ENCODE measurements around the gene NGRN. TPM values are rescaled to one million over a fixed set of nuclear protein-coding genes. Genes with fewer than 3 reads are reported as not detected.

The NGRN gene

GRCh38 chr15:90318591-90318990, 53.1 kb downstream of the NGRN start:
- Histone ChIP-seq H3K9ac (ENCODE audit: low read length) (no peak overlapping the region), H2AK5ac (ENCODE audit: low read length, severe bottlenecking) (no peak overlapping the region), H2BK15ac (ENCODE audit: low read depth, poor library complexity, severe bottlenecking) (no peak overlapping the region), H3K36me3 (ENCODE audit: control insufficient read depth in 1 of 2, insufficient read depth in 2 of 2, low read depth in 1 of 2, low read length in 2 of 2) (no peaks in the 10 kb centered on the region), H4K8ac (ENCODE audit: low read length) (no peak overlapping the region), H3K27me3 (ENCODE audit: control insufficient read depth in 1 of 2, insufficient read depth in 1 of 2, low read length in 2 of 2) (no peaks in the 10 kb centered on the region), H2BK5ac (ENCODE audit: low read depth, low read length, poor library complexity, severe bottlenecking) (no peak overlapping the region), H3K4me3 (ENCODE audit: insufficient read depth in 1 of 2, low read depth in 1 of 2, low read length in 2 of 2) (no peak overlapping the region), H4K91ac (ENCODE audit: low read length) (no peak overlapping the region), H3K9me3 (ENCODE audit: control insufficient read depth, low read length) (no peaks in the 10 kb centered on the region), H2BK120ac (ENCODE audit: low read depth, low read length) (no peak overlapping the region), H3K4ac (ENCODE audit: low read depth in 1 of 2, low read length in 2 of 2) (no peak overlapping the region), H2BK12ac (ENCODE audit: low read length in 2 of 2) (no peak overlapping the region), H3K4me2 (ENCODE audit: low read length, poor library complexity, severe bottlenecking) (no peak overlapping the region), H3K23ac (ENCODE audit: low read length in 2 of 2) (no peak overlapping the region), H3K18ac (ENCODE audit: low read depth in 1 of 2, low read length in 2 of 2) (no peak overlapping the region), H2AFZ (ENCODE audit: low read depth, low read length) (no peak overlapping the region), H3K4me1 (ENCODE audit: control insufficient read depth, insufficient read depth, low read depth, low read length) (peaks cover 1% of the 10 kb centered on the region), H3K14ac (ENCODE audit: low read length in 2 of 2) (no peak overlapping the region), H3K27ac (ENCODE audit: low read length, poor library complexity, severe bottlenecking) (no peak overlapping the region), H3K79me1 (replicated peaks; ENCODE audit: low read length, poor library complexity, severe bottlenecking) (no peaks in the 10 kb centered on the region)
- 90% methylated on average over 4 of the region's 4 CpGs for WGBS
- no peak for DNase-seq

- Histone ChIP-seq H3K14ac (ENCODE audit: low read length in 2 of 2) (no peak overlapping the region), H2BK12ac (ENCODE audit: low read length in 2 of 2) (no peak overlapping the region), H2BK120ac (ENCODE audit: low read depth, low read length) (no peak overlapping the region), H3K36me3 (ENCODE audit: control insufficient read depth in 1 of 2, insufficient read depth in 2 of 2, low read depth in 1 of 2, low read length in 2 of 2) (no peaks in the 10 kb centered on the region), H3K9ac (ENCODE audit: low read length) (peak overlapping the region; percentile 71), H2BK15ac (ENCODE audit: low read depth, poor library complexity, severe bottlenecking) (peak overlapping the region; percentile 69), H3K4ac (ENCODE audit: low read depth in 1 of 2, low read length in 2 of 2) (no peak overlapping the region), H3K4me3 (ENCODE audit: insufficient read depth in 1 of 2, low read depth in 1 of 2, low read length in 2 of 2) (no peak overlapping the region), H3K4me1 (ENCODE audit: control insufficient read depth, insufficient read depth, low read depth, low read length) (peaks cover 1% of the 10 kb centered on the region), H3K79me1 (replicated peaks; ENCODE audit: low read length, poor library complexity, severe bottlenecking) (no peaks in the 10 kb centered on the region), H3K9me3 (ENCODE audit: control insufficient read depth, low read length) (no peaks in the 10 kb centered on the region), H2AFZ (ENCODE audit: low read depth, low read length) (no peak overlapping the region), H4K91ac (ENCODE audit: low read length) (no peak overlapping the region), H2BK5ac (ENCODE audit: low read depth, low read length, poor library complexity, severe bottlenecking) (no peak overlapping the region), H2AK5ac (ENCODE audit: low read length, severe bottlenecking) (no peak overlapping the region), H3K4me2 (ENCODE audit: low read length, poor library complexity, severe bottlenecking) (peak overlapping the region; percentile 71), H3K23ac (ENCODE audit: low read length in 2 of 2) (no peak overlapping the region), H3K27ac (ENCODE audit: low read length, poor library complexity, severe bottlenecking) (no peak overlapping the region), H4K8ac (ENCODE audit: low read length) (peak overlapping the region; percentile 77), H3K27me3 (ENCODE audit: control insufficient read depth in 1 of 2, insufficient read depth in 1 of 2, low read length in 2 of 2) (no peaks in the 10 kb centered on the region), H3K18ac (ENCODE audit: low read depth in 1 of 2, low read length in 2 of 2) (no peak overlapping the region)
- 7% methylated on average over 15 of the region's 17 CpGs for WGBS
- peak; percentile 89 for DNase-seq
Measured at GRCh38 chr15:90320062-90320884, 54.8 kb downstream of the NGRN start.

GRCh38 chr15:90320885-90321278, 55.4 kb downstream of the NGRN start:
- Histone ChIP-seq H3K4me1 (ENCODE audit: control insufficient read depth, insufficient read depth, low read depth, low read length) (peaks cover 1% of the 10 kb centered on the region), H2BK120ac (ENCODE audit: low read depth, low read length) (no peak overlapping the region), H3K14ac (ENCODE audit: low read length in 2 of 2) (no peak overlapping the region), H3K4me3 (ENCODE audit: insufficient read depth in 1 of 2, low read depth in 1 of 2, low read length in 2 of 2) (no peak overlapping the region), H2AFZ (ENCODE audit: low read depth, low read length) (no peak overlapping the region), H3K23ac (ENCODE audit: low read length in 2 of 2) (no peak overlapping the region), H2AK5ac (ENCODE audit: low read length, severe bottlenecking) (no peak overlapping the region), H3K27me3 (ENCODE audit: control insufficient read depth in 1 of 2, insufficient read depth in 1 of 2, low read length in 2 of 2) (no peaks in the 10 kb centered on the region), H4K91ac (ENCODE audit: low read length) (no peak overlapping the region), H3K79me1 (replicated peaks; ENCODE audit: low read length, poor library complexity, severe bottlenecking) (no peaks in the 10 kb centered on the region), H4K8ac (ENCODE audit: low read length) (no peak overlapping the region), H2BK5ac (ENCODE audit: low read depth, low read length, poor library complexity, severe bottlenecking) (no peak overlapping the region), H3K9ac (ENCODE audit: low read length) (no peak overlapping the region), H3K9me3 (ENCODE audit: control insufficient read depth, low read length) (no peaks in the 10 kb centered on the region), H3K27ac (ENCODE audit: low read length, poor library complexity, severe bottlenecking) (no peak overlapping the region), H3K4ac (ENCODE audit: low read depth in 1 of 2, low read length in 2 of 2) (no peak overlapping the region), H2BK12ac (ENCODE audit: low read length in 2 of 2) (no peak overlapping the region), H3K4me2 (ENCODE audit: low read length, poor library complexity, severe bottlenecking) (no peak overlapping the region), H3K18ac (ENCODE audit: low read depth in 1 of 2, low read length in 2 of 2) (no peak overlapping the region), H2BK15ac (ENCODE audit: low read depth, poor library complexity, severe bottlenecking) (no peak overlapping the region), H3K36me3 (ENCODE audit: control insufficient read depth in 1 of 2, insufficient read depth in 2 of 2, low read depth in 1 of 2, low read length in 2 of 2) (no peaks in the 10 kb centered on the region)
- no peak for DNase-seq
- 60% methylated on average over 1 of the region's 1 CpG for WGBS

Small RNA genes within 50 kb of the gene (small RNA-seq; reads per million reads assigned to genes)
- gene AC091167.3 (ENCODE audit: low read depth), result not detected
- gene RN7SL736P (ENCODE audit: low read depth), result not detected

All from mesenchymal stem cell (in vitro differentiated cells and primary cell).